Activated CD4-positive, CD25-positive, alpha-beta regulatory T cell treated with anti-CD3 and anti-CD28 coated beads, Interleukin-2, amount 50 U/mL, for 72 hours (primary cell): ENCODE measurements around the gene MRPL1.
"Not testable (repeated sequence)": the region's sequence is repeated elsewhere in the genome, so short reads cannot be mapped to it uniquely, and the experiment has no call there.

Source experiments
- DNase-seq: peaks from one replicate; pipeline ENCODE4 v3.0.0; 2021

Gene MRPL1

GRCh38 chr4:77920371-77920770 lies 57.7 kb downstream of the MRPL1 start:
- no peak for DNase-seq

DNA sequence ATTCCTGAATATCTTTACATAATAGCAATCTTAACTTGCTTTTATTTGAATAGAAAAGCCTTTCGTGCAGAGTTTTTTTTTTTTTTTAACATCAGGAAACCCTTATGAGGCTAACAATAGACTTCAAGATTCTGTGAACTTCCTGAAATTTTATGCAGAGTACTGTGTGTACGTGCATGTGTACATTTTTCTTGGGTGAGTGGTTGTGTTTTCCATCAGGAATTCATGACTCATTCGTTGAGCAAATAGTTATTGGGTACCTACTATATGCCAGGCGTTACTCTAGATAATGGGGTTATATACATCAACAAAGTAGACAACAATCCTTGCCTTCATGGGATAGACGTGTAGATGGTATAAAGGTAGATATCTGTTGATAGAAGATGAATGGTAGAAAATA lies 59.1 kb downstream of the MRPL1 start:
- no peak for DNase-seq

- DNase-seq: no peak
Measured at GRCh38 chr4:77922158-77923094, 59.8 kb downstream of the MRPL1 start.

DNA sequence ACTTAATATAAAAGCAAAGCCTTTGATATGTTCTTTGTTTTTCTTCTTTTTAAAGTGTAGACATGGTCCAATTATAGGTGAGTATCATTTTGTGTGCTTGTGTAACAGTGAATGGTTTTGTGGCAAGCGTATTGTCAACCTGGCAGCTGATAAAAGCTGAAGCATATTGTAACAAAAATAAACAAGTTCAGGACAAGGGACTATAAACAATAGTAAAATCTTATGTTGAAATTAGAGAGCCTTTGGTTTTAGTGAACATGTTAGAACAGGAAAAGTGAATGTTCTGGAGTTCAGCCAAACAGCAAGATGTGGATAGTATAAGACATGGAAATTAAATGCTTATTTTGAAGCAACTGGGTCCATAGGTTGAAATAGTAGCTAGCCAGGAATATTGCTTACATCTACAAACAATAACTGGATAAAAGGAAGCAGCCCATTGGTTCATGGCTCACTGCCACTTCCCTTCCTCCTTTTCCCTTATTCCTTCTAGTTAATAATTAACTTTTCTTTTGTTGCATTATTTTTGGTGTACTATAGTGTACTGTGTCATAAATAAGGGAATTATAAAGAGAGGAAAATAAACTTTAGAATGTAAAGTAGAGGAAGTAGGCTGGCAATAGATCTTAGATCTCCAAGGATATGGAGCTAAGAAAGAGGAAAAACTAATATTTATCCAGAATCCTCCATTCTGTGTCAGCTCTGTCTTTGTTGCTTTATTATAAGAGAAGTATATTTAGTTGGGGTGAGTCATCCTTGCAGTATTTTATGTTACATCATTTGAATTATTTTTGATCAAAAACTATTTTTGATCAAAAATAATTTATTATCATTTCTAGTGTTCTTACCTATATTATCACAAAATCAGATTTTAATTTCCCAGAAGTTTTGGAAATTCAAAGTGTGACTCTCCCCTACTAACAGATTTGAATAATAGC lies 65.6 kb downstream of the MRPL1 start:
- no peak for DNase-seq

- no peak for DNase-seq
Measured at GRCh38 chr4:77930154-77930639, 67.6 kb downstream of the MRPL1 start.

DNA sequence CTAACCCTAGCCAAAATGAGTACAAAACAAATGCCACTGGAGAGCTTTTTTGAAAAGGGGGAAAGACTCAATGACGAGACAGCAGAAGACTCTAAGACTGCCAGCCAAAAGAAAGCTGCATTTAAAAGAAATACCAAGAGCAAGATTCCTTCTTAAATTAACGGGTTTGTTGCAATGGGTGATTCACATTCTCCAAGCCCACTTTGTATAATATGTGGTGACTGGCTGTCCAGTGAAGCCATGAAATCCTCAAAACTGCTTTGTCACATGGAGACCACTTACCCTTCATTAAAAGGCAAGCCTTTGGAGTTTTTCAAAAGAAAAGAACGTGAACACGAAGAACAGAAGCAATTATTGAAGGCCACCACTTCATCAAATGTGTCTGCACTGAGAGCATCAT lies 68.2 kb downstream of the MRPL1 start:
- no peak for DNase-seq

GRCh38 chr4:77931452-77932135 lies 69.0 kb downstream of the MRPL1 start:
- no peak for DNase-seq

- DNase-seq: no peak
Measured at GRCh38 chr4:77938560-77938959, 75.9 kb downstream of the MRPL1 start.

- DNase-seq: not testable (repeated sequence)
Measured at GRCh38 chr4:77945929-77946328, 83.3 kb downstream of the MRPL1 start.

DNA sequence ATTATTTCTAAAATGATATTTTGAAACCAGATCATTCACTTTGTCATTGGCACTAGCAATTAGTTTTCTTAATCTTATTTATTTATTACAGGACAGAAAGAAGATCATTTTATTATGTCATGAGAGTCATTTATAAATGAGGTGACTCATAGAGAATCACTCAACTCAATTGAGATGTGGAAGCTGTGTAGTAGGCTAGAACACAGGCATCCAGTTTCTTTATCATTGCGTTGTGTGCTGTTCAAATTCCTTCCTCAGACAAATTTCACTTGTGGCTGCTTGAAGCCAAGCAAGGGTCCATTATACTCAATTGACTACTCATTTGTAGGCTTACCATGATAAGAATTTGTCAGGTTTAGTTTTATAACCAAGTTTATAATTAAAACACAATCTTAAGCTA lies 87.6 kb downstream of the MRPL1 start:
- no peak for DNase-seq

GRCh38 chr4:77952457-77952856 lies 89.8 kb downstream of the MRPL1 start:
- DNase-seq: no peak

DNA sequence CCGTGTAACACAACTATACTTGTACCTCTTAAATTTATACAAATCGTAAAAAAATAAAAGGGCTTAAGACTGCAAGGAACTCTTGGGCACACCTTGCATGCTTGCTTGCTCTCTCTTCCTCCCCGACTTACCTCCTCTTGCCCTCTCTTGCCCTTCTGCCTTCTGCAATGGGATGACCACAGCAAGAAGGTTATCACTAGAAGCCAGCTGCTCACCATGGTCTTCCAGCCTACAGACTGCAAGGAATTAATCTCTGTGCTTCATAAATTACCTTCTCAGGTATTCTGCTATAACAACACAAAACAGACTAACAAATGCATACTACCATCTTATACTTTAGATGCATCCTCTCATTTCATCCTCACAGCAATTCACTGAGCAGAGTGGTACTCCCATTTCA lies 92.1 kb downstream of the MRPL1 start:
- no peak for DNase-seq

GRCh38 chr4:77956917-77957316 lies 94.3 kb downstream of the MRPL1 start:
- DNase-seq: no peak

- DNase-seq: no peak
Measured at GRCh38 chr4:77958897-77959296, 96.3 kb downstream of the MRPL1 start.

DNA sequence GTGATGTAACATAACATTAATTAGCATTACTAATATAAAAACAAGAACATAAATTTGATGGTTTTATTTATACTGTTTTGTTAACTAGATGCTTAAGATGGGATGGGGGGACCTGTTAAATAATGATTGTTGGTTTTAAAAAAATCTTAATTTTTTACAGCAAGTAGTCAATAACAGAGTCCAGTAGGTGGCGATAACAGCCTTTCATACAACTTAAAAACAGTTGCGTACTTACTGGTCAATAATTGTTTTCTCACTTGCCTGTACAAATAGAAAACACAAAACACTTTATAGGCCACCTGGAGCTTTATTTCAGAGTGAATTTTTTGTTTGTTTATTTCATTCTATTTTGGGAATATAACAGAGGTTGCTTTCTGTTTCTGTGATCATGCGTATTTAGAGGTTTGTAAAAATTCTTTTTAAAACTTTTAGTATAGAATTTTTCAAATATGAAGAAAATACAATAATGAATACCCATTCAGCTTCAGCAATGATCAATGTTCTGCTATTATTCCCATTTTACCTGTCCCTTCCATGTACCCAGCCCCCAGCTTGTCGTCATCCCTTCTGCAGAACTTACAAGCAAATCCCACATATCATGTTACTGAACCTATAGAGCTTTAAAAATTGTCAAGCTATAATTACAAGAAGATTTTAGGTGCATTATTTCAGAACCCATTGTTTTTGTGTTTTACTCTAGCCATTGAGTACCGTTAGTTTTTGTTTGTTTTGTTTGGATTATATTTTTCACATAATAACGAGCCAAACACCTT lies 97.1 kb downstream of the MRPL1 start:
- no peak for DNase-seq

GRCh38 chr4:77960367-77960766 lies 97.7 kb downstream of the MRPL1 start:
- no peak for DNase-seq

GRCh38 chr4:77963004-77963403 lies 100.4 kb downstream of the MRPL1 start:
- DNase-seq: no peak

GRCh38 chr4:77973657-77974056 lies 111.0 kb downstream of the MRPL1 start:
- not testable (repeated sequence) for DNase-seq

- not testable (repeated sequence) for DNase-seq
Measured at GRCh38 chr4:77982900-77983540, 120.4 kb downstream of the MRPL1 start.

DNA sequence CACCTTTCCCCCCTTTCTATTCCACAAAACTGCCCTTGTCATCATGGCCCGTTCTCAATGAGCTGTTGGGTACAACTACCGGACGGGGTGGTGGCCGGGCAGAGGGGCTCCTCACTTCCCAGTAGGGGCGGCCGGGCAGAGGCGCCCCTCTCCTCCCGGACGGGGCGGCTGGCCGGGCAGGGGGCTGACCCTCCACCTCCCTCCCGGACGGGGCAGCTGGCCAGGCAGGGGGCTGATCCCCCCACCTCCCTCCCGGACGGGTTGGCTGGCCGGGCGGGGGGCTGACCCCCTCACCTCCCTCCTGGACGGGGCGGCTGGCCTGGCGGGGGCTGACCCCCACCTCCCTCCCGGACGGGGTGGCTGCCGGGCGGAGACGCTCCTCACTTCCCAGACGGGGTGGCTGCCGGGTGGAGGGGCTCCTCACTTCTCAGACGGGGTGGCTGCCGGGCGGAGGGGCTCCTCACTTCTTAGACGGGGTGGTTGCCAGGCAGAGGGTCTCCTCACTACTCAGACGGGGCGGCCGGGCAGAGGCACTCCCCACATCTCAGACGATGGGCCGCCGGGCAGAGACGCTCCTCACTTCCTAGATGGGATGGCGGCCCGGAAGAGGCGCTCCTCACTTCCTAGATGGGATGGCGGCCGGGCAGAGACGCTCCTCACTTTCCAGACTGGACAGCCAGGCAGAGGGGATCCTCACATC lies 121.1 kb downstream of the MRPL1 start:
- DNase-seq: not testable (repeated sequence)

GRCh38 chr4:77989968-77990367 lies 127.3 kb downstream of the MRPL1 start:
- no peak for DNase-seq
